ENCODE results near the gene MUCL3.
"Not testable (repeated sequence)": the region's sequence is repeated elsewhere in the genome, so short reads cannot be mapped to it uniquely, and the experiment has no call there.

The MUCL3 gene

DNA sequence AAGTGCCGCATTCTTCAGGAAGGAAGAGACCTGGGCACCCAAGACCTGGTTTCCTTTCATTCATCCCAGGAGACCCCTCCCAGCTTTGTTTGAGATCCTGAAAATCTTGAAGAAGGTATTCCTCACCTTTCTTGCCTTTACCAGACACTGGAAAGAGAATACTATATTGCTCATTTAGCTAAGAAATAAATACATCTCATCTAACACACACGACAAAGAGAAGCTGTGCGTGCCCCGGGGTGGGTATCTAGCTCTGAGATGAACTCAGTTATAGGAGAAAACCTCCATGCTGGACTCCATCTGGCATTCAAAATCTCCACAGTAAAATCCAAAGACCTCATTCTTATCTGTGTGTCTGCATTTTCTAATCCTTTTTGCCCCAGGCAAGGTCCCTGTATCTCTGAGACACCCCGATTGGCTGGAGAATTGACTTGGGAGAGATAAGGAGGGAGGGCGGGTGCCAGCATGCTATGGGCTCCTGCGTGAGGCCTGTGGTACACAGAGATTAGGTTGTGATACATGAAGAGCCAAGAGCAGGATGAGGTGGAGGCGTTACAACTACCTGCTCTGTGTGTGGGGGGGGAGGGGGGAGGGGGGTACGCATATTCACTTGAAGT is 47.5 kb downstream of the MUCL3 start:
- H3K4me2 ChIP-seq = no peak overlapping the region
- H3K4me3 ChIP-seq = no peak overlapping the region
- H3K36me3 ChIP-seq = no peaks in the 10 kb centered on the region
- H3K27ac ChIP-seq = no peak overlapping the region
- 0 out of 2 replicates have a peak, but pooled peaks cover 6% of the 10 kb centered on the region for H3K4me1 ChIP-seq
- H3K9me3 ChIP-seq = no peaks in the 10 kb centered on the region
- no peaks in the 10 kb centered on the region for H3K27me3 ChIP-seq
- TF ChIP-seq Cebpa-rat (IDR thresholded peaks at IDR 0.05) = no peak
- no peak overlapping the region for H3K9ac ChIP-seq
- no peaks in the 10 kb centered on the region for H4K20me1 ChIP-seq

DNA sequence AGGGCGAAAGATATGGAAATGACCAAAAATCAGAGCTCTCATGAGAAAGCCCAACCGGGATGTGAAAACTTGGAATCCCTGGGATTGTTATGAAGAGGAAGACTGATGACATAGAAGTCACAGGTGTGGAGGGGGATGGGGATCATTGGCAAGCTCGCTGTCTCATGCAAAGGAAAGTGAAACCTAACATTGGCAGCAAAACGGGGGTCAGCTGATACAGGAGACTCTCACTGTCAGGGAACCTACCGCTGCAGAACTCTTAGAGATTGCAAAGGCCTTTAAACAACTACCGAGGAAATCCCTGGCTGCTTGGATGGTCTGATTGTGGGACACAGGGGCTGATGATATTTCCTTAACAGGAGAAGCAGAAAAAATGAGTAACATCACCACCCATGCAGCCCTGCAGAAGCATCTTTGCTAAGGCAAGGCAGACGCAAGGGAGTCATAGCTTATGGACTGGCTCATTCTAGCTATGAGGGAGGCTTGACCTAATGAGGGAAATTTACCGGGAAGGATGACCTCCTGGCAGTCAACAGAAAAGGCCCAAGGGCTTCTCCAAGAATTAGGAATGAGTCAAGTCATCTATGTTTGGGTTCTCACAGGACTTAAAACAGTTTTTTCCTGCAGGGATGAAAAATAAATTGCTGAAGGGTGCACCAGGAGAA is 49.8 kb downstream of the MUCL3 start:
- Histone ChIP-seq H3K4me1 (0 out of 2 replicates have a peak, but pooled peaks cover 6% of the 10 kb centered on the region), H3K27ac (no peak overlapping the region), H3K9ac (no peak overlapping the region), H3K27me3 (no peaks in the 10 kb centered on the region), H3K4me3 (no peak overlapping the region), H3K9me3 (peaks cover 7% of the 10 kb centered on the region), H3K36me3 (no peaks in the 10 kb centered on the region), H4K20me1 (no peaks in the 10 kb centered on the region), H3K4me2 (peak overlapping the region; percentile 13; the same call in 1 of the 2 replicates)
- TF ChIP-seq Cebpa-rat (IDR thresholded peaks at IDR 0.05) = no peak

DNA sequence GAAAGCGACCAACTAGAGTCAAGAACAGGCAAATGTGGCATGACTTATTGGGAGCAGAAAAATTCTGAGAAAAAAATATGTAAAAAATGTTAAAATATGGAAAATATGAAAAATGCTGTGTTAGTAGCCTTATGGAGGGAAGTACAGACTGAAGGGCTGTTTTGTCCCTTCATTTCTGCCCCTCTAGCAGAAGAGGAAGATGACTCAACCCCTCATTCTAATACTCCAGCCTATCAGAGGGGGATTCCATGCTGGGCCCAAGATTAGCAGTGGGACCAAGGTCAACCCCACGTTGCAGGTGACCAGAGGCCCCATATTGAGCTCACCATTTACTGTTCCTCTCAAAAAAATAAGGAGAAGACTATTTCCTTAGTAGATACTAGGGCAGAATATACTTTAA is 51.1 kb downstream of the MUCL3 start:
- no peaks in the 10 kb centered on the region for H3K36me3 ChIP-seq
- no peak for TF ChIP-seq Cebpa-rat (IDR thresholded peaks at IDR 0.05)
- no peak overlapping the region for H3K4me3 ChIP-seq

DNA sequence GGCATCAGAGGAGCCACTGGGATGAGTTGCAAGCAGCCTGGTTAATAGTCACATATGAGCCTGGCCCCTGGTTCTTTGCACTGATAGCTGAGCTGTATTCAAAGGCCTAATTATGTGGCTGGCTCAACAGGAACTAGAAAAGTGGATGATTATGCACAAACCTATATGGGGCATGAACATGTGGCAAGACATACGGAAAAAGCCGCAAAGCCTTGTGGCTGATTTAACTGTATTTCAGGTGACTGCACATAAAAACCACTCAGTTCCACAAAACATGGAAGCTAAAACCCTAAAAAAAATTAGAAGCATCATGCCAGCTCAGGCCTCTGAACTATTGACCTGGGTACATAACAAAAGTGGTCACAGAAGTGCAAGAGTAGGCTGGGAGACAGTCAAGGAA is 56.5 kb downstream of the MUCL3 start:
- TF ChIP-seq Cebpa-rat (IDR thresholded peaks at IDR 0.05) = no peak
- Histone ChIP-seq H3K27me3 (no peaks in the 10 kb centered on the region), H3K9ac (no peak overlapping the region), H4K20me1 (no peaks in the 10 kb centered on the region), H3K27ac (no peak overlapping the region), H3K4me1 (no peaks in the 10 kb centered on the region), H3K9me3 (peaks cover 7% of the 10 kb centered on the region), H3K36me3 (no peaks in the 10 kb centered on the region), H3K4me3 (no peak overlapping the region), H3K4me2 (no peak overlapping the region)

More for the DNA sequence above, 51.1 kb downstream of the MUCL3 start:
- Histone ChIP-seq H3K4me2 (no peak overlapping the region), H3K27ac (no peak overlapping the region), H3K9me3 (peaks cover 7% of the 10 kb centered on the region), H3K27me3 (no peaks in the 10 kb centered on the region), H3K4me1 (0 out of 2 replicates have a peak, but pooled peaks cover 6% of the 10 kb centered on the region), H3K9ac (no peak overlapping the region), H4K20me1 (no peaks in the 10 kb centered on the region)

DNA sequence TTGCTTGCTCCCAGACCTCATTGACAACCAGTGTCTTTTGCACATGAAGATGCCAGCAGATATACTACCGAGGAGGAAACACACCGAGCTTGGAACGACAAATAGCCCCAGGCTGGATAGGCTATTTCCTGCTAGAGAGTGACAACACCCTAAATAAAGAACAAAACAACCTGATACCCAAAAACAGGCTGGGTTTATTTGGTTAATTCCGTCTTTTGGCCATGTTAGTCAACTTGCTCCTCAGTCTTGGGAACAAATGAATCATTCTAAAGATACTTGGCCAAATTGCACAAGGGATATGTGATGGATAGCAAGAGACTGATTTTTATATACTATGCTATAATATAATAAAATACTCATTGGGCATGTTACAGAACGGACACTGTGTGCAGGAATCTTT is 58.0 kb downstream of the MUCL3 start:
- no peak overlapping the region for H3K4me3 ChIP-seq
- H4K20me1 ChIP-seq = no peaks in the 10 kb centered on the region
- H3K27ac ChIP-seq = no peak overlapping the region
- peaks cover 6% of the 10 kb centered on the region for H3K9me3 ChIP-seq
- H3K4me2 ChIP-seq = no peak overlapping the region
- 0 out of 2 replicates have a peak, but pooled peaks cover under 1% of the 10 kb centered on the region for H3K4me1 ChIP-seq
- no peak for TF ChIP-seq Cebpa-rat (IDR thresholded peaks at IDR 0.05)
- H3K9ac ChIP-seq = no peak overlapping the region
- H3K27me3 ChIP-seq = no peaks in the 10 kb centered on the region
- H3K36me3 ChIP-seq = no peaks in the 10 kb centered on the region

DNA sequence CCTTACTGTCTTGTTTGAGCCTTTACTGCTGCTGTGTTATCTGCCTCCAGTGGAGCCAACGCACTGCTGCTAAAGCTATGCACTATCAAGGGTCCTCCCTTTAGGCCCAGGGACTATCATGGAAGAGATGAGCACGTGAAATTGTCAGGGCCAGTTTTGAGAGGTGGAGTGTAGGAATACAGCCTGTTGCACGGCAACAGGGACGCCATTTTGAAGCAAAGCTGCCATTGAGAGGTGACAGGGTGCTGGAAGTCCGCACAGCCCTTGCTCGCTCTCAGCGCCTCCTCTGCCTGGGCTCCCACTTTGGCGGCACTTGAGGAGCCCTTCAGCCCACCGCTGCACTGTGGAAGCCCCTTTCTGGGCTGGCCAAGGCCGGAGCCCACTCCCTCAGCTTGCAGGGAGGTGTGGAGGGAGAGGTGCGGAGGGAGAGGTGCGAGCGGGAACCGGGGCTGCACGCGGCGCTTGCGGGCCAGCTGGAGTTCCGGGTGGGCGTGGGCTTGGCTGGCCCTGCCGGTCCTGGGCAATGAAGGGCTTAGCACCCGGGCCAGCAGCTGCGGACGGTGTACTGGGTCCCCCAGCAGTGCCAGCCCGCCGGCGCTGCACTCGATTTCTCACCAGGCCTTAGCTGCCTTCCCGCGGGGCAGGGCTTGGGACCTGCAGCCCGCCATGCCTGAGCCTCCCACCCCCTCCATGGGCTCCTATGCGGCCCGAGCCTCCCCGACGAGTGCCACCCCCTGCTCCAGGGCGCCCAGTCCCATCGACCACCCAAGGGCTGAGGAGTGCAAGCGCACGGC is 59.5 kb downstream of the MUCL3 start:
- H3K4me1 ChIP-seq = peaks cover 14% of the 10 kb centered on the region
- not testable (repeated sequence) for H3K9ac ChIP-seq, H3K27me3 ChIP-seq, H3K36me3 ChIP-seq, H3K4me3 ChIP-seq, H3K9me3 ChIP-seq, H4K20me1 ChIP-seq, H3K4me2 ChIP-seq, H3K27ac ChIP-seq

DNA sequence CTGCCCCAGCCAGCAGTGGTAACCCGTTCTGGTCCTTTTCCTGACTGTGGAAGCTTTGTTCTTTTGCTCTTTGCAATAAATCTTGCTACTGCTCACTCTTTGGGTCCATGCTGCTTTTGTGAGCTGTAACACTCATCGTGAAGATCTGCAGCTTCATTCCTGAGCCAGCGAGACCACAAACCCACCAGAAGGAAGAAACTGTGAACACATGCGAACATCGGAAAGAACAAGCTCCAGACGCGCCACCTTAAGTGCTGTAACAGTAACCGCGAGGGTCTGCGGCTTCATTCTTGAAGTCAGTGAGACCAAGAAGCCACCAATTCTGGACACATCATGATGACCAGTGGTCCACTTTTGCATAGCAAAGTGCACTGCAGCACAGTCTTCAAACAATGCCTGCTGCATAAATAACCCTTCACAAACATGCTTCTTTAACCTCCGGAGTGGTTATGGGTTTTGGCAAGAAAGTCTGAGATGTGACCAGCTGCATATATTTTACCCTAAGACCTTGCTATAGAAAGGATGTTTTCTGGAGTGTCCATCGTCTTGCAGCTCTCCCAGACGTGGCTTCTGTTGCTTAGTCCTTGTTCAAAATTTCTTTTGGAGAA is 60.6 kb downstream of the MUCL3 start:
- H3K9me3 ChIP-seq = no peaks in the 10 kb centered on the region
- H3K27ac ChIP-seq = no peak overlapping the region
- H3K4me1 ChIP-seq = peaks cover 14% of the 10 kb centered on the region
- H4K20me1 ChIP-seq = no peaks in the 10 kb centered on the region
- H3K4me2 ChIP-seq = no peak overlapping the region
- H3K4me3 ChIP-seq = no peak overlapping the region
- no peak overlapping the region for H3K9ac ChIP-seq
- no peak for TF ChIP-seq Cebpa-rat (IDR thresholded peaks at IDR 0.05)
- no peaks in the 10 kb centered on the region for H3K36me3 ChIP-seq
- H3K27me3 ChIP-seq = no peaks in the 10 kb centered on the region

DNA sequence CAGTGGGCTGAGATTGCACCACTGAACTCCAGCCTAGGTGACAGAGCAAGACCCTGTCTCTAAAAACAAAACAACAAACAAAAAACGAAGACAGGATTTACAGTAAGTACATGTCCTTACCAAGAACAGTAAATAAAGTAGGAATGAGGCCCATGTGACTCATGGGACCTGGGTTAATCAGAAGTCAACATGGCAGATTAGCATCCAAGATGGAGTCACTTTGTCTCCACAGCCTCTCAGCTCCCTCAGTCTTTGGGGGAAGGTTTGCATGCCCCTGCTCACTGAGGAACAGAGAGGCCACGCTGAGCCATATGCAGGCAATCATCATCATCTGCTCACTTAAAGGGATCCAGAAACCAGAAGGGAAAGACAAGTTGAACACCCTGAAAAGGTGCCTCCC is 61.7 kb downstream of the MUCL3 start:
- no peak overlapping the region for H3K9ac ChIP-seq
- H3K27ac ChIP-seq = no peak overlapping the region
- no peaks in the 10 kb centered on the region for H3K9me3 ChIP-seq
- H3K4me1 ChIP-seq = peaks cover 14% of the 10 kb centered on the region
- no peaks in the 10 kb centered on the region for H3K27me3 ChIP-seq
- H3K36me3 ChIP-seq = no peaks in the 10 kb centered on the region
- no peak overlapping the region for H3K4me3 ChIP-seq
- no peaks in the 10 kb centered on the region for H4K20me1 ChIP-seq
- TF ChIP-seq Cebpa-rat (IDR thresholded peaks at IDR 0.05) = no peak
- H3K4me2 ChIP-seq = no peak overlapping the region
